A549 (cell line): ENCODE data around the gene JMJD4. TPM values are rescaled to one million over a fixed set of nuclear protein-coding genes. Genes with fewer than 3 reads are reported as not detected.

ENCODE experiments used
- ATAC-seq, 2 experiments: fragments of 200-7000 bp in 1 of 2; fragments of >200 bp in 1 of 2; cut with Nextera tagmentation in 1 of 2; cut with Tn5 transposase in 1 of 2; 3 replicates each; pipeline versions ENCODE4 v1.8.0 to v1.9.1; 2018 to 2020; ENCODE audit warnings: mild to moderate bottlenecking in 1 of 2, moderate library complexity in 1 of 2
- CTCF ChIA-PET: fragments of 300-600 bp; sonication (Branson Sonifier 250); formaldehyde crosslinking; extraction: SDS; loops from one replicate; lab custom pipeline; 2021; ENCODE audit warnings: antibody characterized with exemption, inconsistent platforms; lab: Yijun Ruan, JAX
- POLR2A ChIA-PET: fragments of 350-600 bp; formaldehyde crosslinking; extraction: SDS; loops from one replicate; lab custom pipeline; 2021; ENCODE audit warnings: antibody characterized with exemption, inconsistent platforms; lab: Yijun Ruan, JAX
- DNase-seq, 2 experiments: peaks; one replicate each; pipeline versions ENCODE4 v3.0.0 to v3.0.0-alpha.2; 2011 to 2016; ENCODE audit warnings: low read depth in 1 of 2, low spot score in 1 of 2
- FAIRE-seq: peaks from 2 replicates; lab custom pipeline; 2011; peaks lifted over from hg19 to GRCh38; lab: Jason Lieb, UNC
- H3K27ac ChIP-seq, 2 experiments: fragments of >200 bp; sonication (Bioruptor Twin); formaldehyde crosslinking; 3 replicates each; pipeline ENCODE4 v1.5.1; 2016 to 2017
- H3K4me1 ChIP-seq: fragments of >200 bp; sonication (Bioruptor Twin); formaldehyde crosslinking; 3 replicates; pipeline ENCODE4 v1.6.1; 2016
- H3K4me2 ChIP-seq: fragments of >200 bp; sonication (Bioruptor Twin); formaldehyde crosslinking; 3 replicates; pipeline ENCODE4 v1.6.1; 2016
- H3K4me3 ChIP-seq: fragments of >200 bp; sonication (Bioruptor Twin); formaldehyde crosslinking; 3 replicates; pipeline ENCODE4 v1.5.1; 2016
- H3K9me3 ChIP-seq: fragments of >200 bp; sonication (Bioruptor Twin); formaldehyde crosslinking; 3 replicates; pipeline ENCODE4 v1.6.1; 2016
- BHLHE40 ChIP-seq: IDR thresholded peaks from 2 replicates; pipeline ENCODE4 v1.6.1; 2012; ENCODE audit warnings: low read depth, low read length, inconsistent platforms
- EHF ChIP-seq: fragments of 250-450 bp; sonication (Bioruptor Pico); IDR thresholded peaks from 2 replicates; pipeline ENCODE4 v1.5.0; 2020; ENCODE audit warnings: mild to moderate bottlenecking
- EHMT2 ChIP-seq: fragments of 200-600 bp; sonication (generic); IDR thresholded peaks from 2 replicates; pipeline ENCODE4 v1.6.1; 2016; ENCODE audit warnings: antibody characterized with exemption, low read depth, mild to moderate bottlenecking, moderate library complexity
- FOSL2 ChIP-seq, 2 experiments: fragments of 450-650 bp in 1 of 2; fragments of >200 bp in 1 of 2; sonication (Bioruptor Twin) in 1 of 2; formaldehyde crosslinking; IDR thresholded peaks; 2 replicates each; pipeline versions ENCODE4 v1.5.0 to v1.6.1; 2016 to 2020; ENCODE audit warnings: mild to moderate bottlenecking in 1 of 2, moderate library complexity in 1 of 2
- GATA3 ChIP-seq: IDR thresholded peaks from 2 replicates; pipeline ENCODE4 v1.6.1; 2012; ENCODE audit warnings: borderline replicate concordance
- HDAC2 ChIP-seq: fragments of 200-600 bp; sonication (generic); IDR thresholded peaks from 2 replicates; pipeline ENCODE4 v1.6.1; 2016
- HOXB13 ChIP-seq: fragments of 250-450 bp; sonication (Bioruptor Pico); IDR thresholded peaks from 2 replicates; pipeline ENCODE4 v1.5.0; 2020; ENCODE audit warnings: low read depth, mild to moderate bottlenecking, moderate library complexity
- HOXB5 ChIP-seq: fragments of 250-450 bp; sonication (Bioruptor Pico); IDR thresholded peaks from 2 replicates; pipeline ENCODE4 v1.5.0; 2020; ENCODE audit warnings: mild to moderate bottlenecking, moderate library complexity
- JUN ChIP-seq, 2 experiments: fragments of >200 bp; sonication (Bioruptor Twin); formaldehyde crosslinking; IDR thresholded peaks; 2 replicates in 1 of 2; 3 replicates in 1 of 2; pipeline ENCODE4 v1.6.1; 2016 to 2017
- JUNB ChIP-seq: fragments of >200 bp; sonication (Bioruptor Twin); formaldehyde crosslinking; IDR thresholded peaks from 2 replicates; pipeline ENCODE4 v1.6.1; 2016
- KDM1A ChIP-seq: fragments of 200-600 bp; sonication (generic); IDR thresholded peaks from 2 replicates; pipeline ENCODE4 v1.6.1; 2016; ENCODE audit warnings: low read depth, mild to moderate bottlenecking
- RCOR1 ChIP-seq: fragments of 150-350 bp; IDR thresholded peaks from 2 replicates; pipeline ENCODE4 v1.6.1; 2014; ENCODE audit warnings: antibody characterized with exemption, low read length, low read depth
- ZNF302 ChIP-seq: fragments of 250-450 bp; sonication (Bioruptor Pico); IDR thresholded peaks from 2 replicates; pipeline ENCODE4 v1.9.0; 2021; ENCODE audit warnings: inconsistent platforms, mild to moderate bottlenecking, moderate library complexity
- WGBS: methylation state at CpG from one replicate; pipeline ENCODE4 v1.1.6; 2017; ENCODE audit errors: missing lambda C conversion rate; 5-methylcytosine and 5-hydroxymethylcytosine counted together
- polyA plus RNA-seq, 4 experiments: library from polyadenylated mRNA; depleted of rRNA in 3 of 4; stranded (reverse); fragments of >200 nt; fragmentation: RNase III in 1 of 4; extraction: RNeasy Plus Mini Kit Qiagen cat#74134 plus additional on column Dnase treatment in 1 of 4; gene quantifications; 2 replicates in 3 of 4; 3 replicates in 1 of 4; pipeline ENCODE4 v1.2.3, GENCODE V29; 2011 to 2017
- TF ChIP-seq, protein P1 (sequence below): fragments of >200 bp; sonication (Bioruptor Twin); formaldehyde crosslinking; IDR thresholded peaks from 3 replicates; pipeline ENCODE4 v1.6.1; 2016
- TF ChIP-seq, protein P2 (sequence below): fragments of 450-650 bp; IDR thresholded peaks from 2 replicates; pipeline ENCODE4 v1.6.1; 2014; ENCODE audit warnings: antibody characterized with exemption
- TF ChIP-seq, protein P3 (sequence below): fragments of 200-600 bp; sonication (generic); IDR thresholded peaks from 2 replicates; pipeline ENCODE4 v1.6.1; 2016; ENCODE audit warnings: antibody characterized with exemption, mild to moderate bottlenecking, moderate library complexity

Gene JMJD4
- polyA plus RNA-seq, 2 of the 4 experiments (the other 2 are of a cell fraction), result 18.8 to 21.2 TPM

DNA sequence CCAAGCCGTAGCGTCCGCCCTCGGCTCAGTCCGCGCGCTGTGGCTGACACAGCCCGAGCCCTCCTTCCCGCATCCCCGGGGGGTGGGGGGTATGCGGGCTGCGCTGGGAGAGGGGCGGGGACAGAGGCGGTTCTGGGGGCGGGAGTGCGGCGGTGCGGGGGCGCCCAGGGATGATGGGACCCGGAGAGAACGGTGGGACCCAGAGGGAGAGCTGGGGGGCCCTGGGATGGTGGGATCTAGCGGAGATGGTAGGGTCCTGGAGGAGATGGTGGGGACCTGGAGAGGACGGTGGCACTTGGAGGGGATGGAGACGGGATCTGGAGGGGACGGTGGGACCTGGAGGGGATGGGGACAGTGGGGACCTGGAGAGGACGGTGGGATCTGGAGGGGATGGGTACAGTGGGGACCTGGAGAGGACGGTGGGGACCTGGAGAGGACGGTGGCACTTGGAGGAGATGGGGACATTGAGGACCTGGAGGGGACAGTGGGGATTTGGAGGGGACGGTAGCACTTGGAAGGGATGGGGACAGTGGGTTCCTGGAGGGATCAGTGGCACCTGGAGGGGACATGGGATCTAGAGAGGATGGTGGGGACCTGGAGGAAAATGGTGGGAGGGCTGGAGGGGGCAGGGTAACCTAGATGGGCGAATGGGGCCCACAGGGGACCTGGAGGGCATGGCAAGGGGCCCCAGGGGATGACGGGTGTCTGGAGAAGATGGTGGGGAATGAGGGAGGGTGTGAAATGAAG, 610 bp upstream of the JMJD4 start:
- H3K4me3 ChIP-seq, result peak overlapping the region; percentile 88
- no peak for FAIRE-seq
- peaks cover 15% of the 10 kb centered on the region; the same call in 2 of the 3 replicates for H3K4me1 ChIP-seq
- H3K9me3 ChIP-seq, result no peaks in the 10 kb centered on the region
- WGBS, result 3% methylated on average over 9 of the region's 31 CpGs
- DNase-seq, result no peak
- TF ChIP-seq ZNF302 (CRISPR knock-in tag), result no peak
- TF ChIP-seq, protein P1, sequence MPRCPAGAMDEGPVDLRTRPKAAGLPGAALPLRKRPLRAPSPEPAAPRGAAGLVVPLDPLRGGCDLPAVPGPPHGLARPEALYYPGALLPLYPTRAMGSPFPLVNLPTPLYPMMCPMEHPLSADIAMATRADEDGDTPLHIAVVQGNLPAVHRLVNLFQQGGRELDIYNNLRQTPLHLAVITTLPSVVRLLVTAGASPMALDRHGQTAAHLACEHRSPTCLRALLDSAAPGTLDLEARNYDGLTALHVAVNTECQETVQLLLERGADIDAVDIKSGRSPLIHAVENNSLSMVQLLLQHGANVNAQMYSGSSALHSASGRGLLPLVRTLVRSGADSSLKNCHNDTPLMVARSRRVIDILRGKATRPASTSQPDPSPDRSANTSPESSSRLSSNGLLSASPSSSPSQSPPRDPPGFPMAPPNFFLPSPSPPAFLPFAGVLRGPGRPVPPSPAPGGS, result peak; percentile 41; the same call in 1 of the 3 replicates
- TF ChIP-seq, all 56 proteins: peak for 1
- ATAC-seq, result peak; percentile 60 to 66; a peak in 4 of 6 replicates
- Histone ChIP-seq H3K4me2 (peak overlapping the region; percentile 97), H3K27ac (peak overlapping the region; percentile 93 to 98)
- ChIA-PET CTCF (no interaction called here), POLR2A (interaction anchor here (0.7 to 1.3 kb wide), 2 partner anchors 13 to 52 kb away, joined by 3 to 4 read pairs; no protein-coding TSS in a partner anchor)

DNA sequence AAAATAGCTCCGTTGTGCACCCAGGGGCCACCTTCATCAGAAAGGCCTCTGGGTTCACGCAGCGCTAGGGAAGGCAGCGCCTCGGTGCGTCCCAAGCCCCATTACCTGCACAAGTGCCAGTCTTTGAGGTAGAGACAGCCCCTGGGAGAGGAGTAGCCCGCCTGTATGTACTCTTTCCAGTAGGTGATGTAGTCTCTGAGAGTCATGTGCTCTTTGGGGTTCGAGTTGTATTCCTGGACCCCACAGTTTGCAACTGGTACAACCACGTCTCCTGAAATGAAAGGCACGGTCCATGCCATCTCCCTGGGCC, 601 bp downstream of the JMJD4 start:
- H3K4me3 ChIP-seq, result peak overlapping the region; percentile 88
- peak overlapping the region; percentile 93 for H3K4me2 ChIP-seq
- ATAC-seq (peak; percentile 4 to 5; a peak in 5 of 6 replicates), DNase-seq (no peak), FAIRE-seq (no peak)
- no peak for TF ChIP-seq KDM1A
- no peak for TF ChIP-seq FOSL2 (IDR thresholded peaks at IDR 0.05)
- TF ChIP-seq FOSL2 (CRISPR knock-in tag; IDR thresholded peaks at IDR 0.05), result no peak
- TF ChIP-seq HDAC2, result no peak
- TF ChIP-seq, protein P1, result no peak
- no peak for TF ChIP-seq GATA3
- no peak for TF ChIP-seq EHF (CRISPR knock-in tag)
- TF ChIP-seq, protein P2, sequence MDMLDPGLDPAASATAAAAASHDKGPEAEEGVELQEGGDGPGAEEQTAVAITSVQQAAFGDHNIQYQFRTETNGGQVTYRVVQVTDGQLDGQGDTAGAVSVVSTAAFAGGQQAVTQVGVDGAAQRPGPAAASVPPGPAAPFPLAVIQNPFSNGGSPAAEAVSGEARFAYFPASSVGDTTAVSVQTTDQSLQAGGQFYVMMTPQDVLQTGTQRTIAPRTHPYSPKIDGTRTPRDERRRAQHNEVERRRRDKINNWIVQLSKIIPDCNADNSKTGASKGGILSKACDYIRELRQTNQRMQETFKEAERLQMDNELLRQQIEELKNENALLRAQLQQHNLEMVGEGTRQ, result no peak
- no peak for TF ChIP-seq EHMT2
- TF ChIP-seq JUNB, result no peak
- TF ChIP-seq JUN (IDR thresholded peaks at IDR 0.05), result no peak
- TF ChIP-seq HOXB5, result no peak
- TF ChIP-seq RCOR1, result no peak
- TF ChIP-seq BHLHE40, result no peak
- TF ChIP-seq HOXB13 (CRISPR knock-in tag), result no peak
- TF ChIP-seq, protein P3, sequence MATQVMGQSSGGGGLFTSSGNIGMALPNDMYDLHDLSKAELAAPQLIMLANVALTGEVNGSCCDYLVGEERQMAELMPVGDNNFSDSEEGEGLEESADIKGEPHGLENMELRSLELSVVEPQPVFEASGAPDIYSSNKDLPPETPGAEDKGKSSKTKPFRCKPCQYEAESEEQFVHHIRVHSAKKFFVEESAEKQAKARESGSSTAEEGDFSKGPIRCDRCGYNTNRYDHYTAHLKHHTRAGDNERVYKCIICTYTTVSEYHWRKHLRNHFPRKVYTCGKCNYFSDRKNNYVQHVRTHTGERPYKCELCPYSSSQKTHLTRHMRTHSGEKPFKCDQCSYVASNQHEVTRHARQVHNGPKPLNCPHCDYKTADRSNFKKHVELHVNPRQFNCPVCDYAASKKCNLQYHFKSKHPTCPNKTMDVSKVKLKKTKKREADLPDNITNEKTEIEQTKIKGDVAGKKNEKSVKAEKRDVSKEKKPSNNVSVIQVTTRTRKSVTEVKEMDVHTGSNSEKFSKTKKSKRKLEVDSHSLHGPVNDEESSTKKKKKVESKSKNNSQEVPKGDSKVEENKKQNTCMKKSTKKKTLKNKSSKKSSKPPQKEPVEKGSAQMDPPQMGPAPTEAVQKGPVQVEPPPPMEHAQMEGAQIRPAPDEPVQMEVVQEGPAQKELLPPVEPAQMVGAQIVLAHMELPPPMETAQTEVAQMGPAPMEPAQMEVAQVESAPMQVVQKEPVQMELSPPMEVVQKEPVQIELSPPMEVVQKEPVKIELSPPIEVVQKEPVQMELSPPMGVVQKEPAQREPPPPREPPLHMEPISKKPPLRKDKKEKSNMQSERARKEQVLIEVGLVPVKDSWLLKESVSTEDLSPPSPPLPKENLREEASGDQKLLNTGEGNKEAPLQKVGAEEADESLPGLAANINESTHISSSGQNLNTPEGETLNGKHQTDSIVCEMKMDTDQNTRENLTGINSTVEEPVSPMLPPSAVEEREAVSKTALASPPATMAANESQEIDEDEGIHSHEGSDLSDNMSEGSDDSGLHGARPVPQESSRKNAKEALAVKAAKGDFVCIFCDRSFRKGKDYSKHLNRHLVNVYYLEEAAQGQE, result no peak
- ChIA-PET POLR2A (interaction anchor here (0.6 to 1.3 kb wide), 5 partner anchors 53 to 1661 kb away, joined by 3 to 5 read pairs (median 3); partner anchors contain the start of gene WNT9A), CTCF (interaction anchor here (1.1 kb wide), 1 partner anchor 28 kb away, joined by 5 read pairs; no protein-coding TSS in a partner anchor)
- no peaks in the 10 kb centered on the region for H3K9me3 ChIP-seq
- WGBS, result 8% methylated on average over 10 of the region's 10 CpGs
- H3K27ac ChIP-seq, result peak overlapping the region; percentile 93 to 98
- peaks cover 15% of the 10 kb centered on the region; the same call in 2 of the 3 replicates for H3K4me1 ChIP-seq
